GM19463 (cell line): Measurements from ENCODE around the gene ZFYVE9.

Experiments
- ATAC-seq: cut with Tn5 transposase; IDR thresholded peaks from one replicate; pipeline ENCODE4 v1.9.1; 2021; ENCODE audit warnings: mild to moderate bottlenecking, moderate library complexity; ENCODE audit not compliant: unreplicated experiment

Gene ZFYVE9

DNA sequence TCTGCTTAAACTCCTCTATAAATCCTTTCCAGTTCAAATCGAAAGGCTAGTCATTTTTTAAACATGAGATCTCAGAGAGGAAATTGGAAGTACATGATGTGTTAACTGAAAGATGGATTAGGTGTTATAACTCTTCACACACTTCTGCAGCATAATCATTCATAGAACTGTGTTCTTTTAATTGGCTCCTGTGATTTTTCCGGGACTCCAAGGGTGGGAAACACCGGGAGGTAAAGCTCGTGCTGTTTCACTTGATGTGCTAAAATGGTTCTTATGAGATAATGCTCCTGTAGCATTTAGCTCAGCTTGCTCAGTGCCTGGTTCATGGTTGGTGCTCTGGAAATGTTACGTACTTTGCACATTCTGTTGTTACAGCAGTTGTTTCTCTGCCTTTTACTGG lies 183.9 kb downstream of the ZFYVE9 start:
- no peak for ATAC-seq

DNA sequence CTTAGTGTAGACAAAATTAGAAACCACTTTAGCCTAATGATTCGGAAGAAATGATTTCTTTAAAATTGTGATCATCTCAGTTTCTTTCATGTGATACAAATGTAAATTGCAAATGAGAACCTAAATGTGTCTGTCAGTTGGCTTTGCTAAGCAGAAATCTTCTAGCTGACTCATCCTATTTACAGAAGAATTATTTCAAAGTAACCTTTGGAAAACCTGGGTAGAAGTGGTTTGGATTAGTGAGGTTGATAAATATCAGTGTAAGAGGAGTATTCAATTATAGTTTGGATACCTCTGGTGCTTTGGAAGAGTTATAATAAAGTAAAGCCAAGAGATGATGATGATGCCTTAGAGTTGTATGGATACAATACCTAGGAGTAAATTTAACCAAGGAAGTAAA lies 186.7 kb downstream of the ZFYVE9 start:
- ATAC-seq: no peak

DNA sequence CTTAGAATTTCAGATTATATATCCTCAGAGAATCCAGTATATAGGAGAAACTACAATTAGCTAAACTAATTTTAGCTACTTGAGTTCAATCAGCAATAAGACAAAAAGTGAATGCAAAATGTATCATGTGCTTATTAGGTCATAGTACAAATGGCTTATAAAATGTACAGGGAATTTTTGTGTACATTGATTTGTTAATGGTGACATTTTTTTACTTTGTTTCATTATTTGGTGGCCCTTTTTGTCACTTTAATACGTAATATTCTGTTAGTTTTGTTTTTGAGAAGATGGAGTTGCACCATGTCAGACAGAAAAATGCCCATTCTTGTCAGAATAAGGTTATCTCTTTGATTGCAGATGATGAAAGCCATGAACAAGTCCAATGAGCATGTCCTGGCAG lies 190.5 kb downstream of the ZFYVE9 start:
- ATAC-seq: no peak

DNA sequence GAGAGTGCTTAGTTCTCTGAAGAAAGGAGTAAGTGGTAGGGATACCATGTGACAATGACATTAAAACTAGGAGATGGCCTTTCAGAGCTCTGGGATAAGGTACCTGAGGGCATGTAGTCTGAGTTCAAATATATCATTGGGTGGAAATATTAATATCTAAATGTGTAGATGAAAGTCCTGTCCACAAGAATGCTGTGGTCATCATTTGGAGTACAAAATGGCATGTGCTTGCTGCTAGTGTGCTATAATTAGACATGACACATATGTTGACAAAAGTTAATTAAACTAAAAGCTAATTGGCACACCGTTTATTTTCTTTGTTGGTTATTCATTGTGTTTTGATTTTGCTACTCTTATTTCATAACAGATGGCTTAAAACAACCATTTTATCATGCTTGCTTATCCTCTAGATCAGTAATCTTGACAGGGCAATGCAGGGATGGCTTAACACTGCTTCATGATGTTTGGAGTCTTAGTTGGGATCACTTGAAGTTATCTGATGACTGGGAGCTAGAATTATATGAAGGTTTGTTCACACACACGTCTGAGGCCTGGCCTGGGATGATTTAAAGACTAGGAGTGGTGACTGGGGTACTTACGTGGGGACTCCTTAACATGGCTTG lies 193.1 kb downstream of the ZFYVE9 start:
- no peak for ATAC-seq

GRCh38 chr1:52337439-52337838 lies 195.6 kb downstream of the ZFYVE9 start:
- ATAC-seq: no peak

GRCh38 chr1:52341655-52342260 lies 199.9 kb downstream of the ZFYVE9 start:
- no peak for ATAC-seq

GRCh38 chr1:52343979-52344378 lies 202.1 kb downstream of the ZFYVE9 start:
- ATAC-seq: no peak

GRCh38 chr1:52345252-52345651 lies 203.4 kb downstream of the ZFYVE9 start:
- ATAC-seq: no peak

DNA sequence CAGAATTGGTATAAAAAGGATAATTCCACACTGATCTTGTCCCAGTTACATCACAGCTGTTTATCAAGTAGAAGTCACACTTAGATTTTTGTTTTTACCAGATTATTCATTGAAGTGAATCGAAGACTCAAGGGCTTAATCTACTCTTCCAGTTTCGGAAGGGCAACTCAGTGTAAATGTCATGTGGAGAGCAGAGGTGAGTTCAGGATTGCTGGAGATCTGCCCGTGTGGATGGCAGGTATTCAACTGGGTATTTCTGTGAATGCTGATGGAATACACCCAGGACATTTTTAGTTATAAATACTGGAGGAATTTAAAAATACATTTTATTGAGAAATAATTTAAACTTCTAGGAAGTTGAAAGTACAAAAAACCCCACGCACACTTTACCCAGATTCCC lies 204.8 kb downstream of the ZFYVE9 start:
- ATAC-seq: no peak

GRCh38 chr1:52348704-52349300 lies 206.9 kb downstream of the ZFYVE9 start:
- ATAC-seq: no peak

DNA sequence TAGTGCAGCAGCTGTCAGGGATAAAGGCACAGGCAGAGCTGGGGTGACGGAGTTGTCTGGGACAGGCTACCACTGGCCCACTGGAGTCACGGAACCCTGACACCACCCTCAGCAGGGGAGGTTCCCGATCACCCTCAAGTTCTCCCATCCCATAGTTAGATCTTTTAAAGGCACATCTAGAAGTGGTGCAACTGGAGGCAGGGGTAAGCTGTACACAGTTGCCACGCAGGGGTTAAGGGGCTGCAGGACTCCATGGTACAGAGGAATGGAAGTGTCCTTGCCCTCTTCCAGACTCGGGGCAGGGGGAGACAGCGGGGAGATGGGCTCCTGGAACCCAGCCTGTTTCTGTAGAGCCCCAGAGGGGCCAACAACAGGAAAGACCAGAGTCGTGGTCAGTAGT lies 210.8 kb downstream of the ZFYVE9 start:
- no peak for ATAC-seq

DNA sequence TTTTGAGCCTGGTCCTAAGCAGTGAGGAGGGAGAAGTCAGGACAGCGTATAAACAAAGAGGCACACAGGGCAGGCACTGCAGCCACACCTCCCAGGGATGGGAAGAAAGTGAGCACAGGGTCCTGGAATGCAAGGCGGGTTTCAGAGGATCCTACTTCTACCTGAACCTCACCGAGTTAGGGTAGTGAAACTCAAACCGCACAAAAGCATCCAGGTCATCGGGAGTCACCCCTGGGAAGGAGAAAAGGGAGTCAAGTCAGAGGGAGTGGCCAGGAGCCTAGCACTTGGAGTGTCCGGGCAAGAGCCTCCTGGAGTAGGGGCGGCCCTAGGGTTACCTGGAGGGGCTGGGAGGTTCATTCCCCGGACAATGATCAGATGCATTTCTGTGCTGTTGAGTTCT lies 213.5 kb downstream of the ZFYVE9 start:
- no peak for ATAC-seq

- ATAC-seq: no peak
Measured at GRCh38 chr1:52355847-52356505, 214.1 kb downstream of the ZFYVE9 start.

GRCh38 chr1:52356818-52357355 lies 215.0 kb downstream of the ZFYVE9 start:
- no peak for ATAC-seq

- ATAC-seq: no peak
Measured at GRCh38 chr1:52357397-52357796, 215.5 kb downstream of the ZFYVE9 start.

- no peak for ATAC-seq
Measured at GRCh38 chr1:52358851-52359497, 217.1 kb downstream of the ZFYVE9 start.

DNA sequence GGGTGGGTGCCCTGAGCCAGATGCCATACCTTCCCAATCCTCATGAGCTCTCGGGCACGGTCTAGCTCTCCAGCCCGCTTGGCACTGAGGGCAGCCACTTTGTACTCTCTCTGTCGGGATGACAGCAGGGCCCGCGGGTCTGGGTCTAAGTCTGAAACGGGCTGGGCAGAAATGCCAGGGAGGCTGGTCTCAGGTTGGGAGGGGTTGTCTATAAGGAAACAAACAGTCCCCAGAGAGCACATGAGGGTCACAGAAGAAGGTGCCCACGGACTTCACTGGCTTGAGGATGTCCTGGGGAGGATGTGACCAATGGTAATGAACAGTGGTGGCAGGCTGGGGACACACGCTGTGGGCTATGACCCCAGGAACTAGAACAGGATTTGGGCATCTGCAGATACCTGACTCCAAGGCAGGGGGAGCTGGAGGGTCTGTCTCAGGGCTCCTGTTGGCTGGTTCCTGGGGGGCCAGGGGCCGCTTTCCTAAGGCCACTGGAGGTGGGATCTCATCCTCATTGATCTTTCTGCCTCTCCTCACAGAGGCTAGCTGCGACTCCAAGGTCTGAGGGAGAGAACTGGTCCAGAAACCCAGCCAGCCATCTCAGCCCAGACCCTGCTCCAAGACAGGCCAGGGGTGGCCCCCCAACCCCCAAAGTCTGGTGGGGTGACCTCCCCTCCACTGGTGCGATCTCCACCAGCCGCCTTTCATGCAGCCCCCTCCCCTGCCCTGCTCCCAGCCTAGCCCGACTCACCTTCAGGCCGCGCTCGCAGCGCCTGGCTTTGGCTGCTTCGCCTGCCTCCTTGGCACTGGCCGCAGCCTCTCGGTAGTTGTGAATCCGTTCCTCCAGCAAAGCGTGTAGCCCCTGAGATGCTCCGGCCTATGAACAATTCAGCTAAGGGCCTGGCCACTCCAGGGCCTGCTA lies 218.0 kb downstream of the ZFYVE9 start:
- ATAC-seq: no peak

DNA sequence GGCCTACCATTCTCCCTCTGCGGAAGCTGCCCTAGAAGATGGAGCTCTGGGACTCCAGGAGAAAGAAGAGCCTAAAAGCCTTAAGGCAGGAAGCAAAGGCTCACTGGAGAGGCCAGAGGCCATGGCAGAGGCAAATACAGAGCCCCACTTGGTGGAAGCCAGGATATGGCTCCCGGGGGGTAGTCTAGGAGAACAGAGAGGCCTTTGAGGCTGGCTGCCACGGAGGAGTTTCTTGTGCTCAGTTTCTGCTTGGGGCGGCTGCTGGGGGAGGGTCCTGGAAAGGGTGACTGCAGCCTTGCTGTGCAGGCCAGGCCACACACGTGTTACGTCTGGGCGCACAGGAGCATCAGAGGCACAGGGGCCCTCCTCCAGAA lies 218.7 kb downstream of the ZFYVE9 start:
- ATAC-seq: no peak

GRCh38 chr1:52364235-52364839 lies 222.4 kb downstream of the ZFYVE9 start:
- no peak for ATAC-seq
